H1 (cell line): ENCODE data around the gene EHBP1. TPM values are rescaled to one million over a fixed set of nuclear protein-coding genes. Genes with fewer than 3 reads are reported as not detected.

Source experiments
- CTCF ChIA-PET: fragments of 300-600 bp; sonication (Branson Sonifier 250); formaldehyde crosslinking; loops from one replicate; lab custom pipeline; 2021; ENCODE audit not compliant: partially characterized antibody; lab: Charles Lee
- POLR2A ChIA-PET: fragments of 300-600 bp; sonication (Branson Sonifier 250); formaldehyde crosslinking; loops from one replicate; lab custom pipeline; 2021; ENCODE audit warnings: inconsistent platforms; ENCODE audit not compliant: partially characterized antibody; lab: Charles Lee
- DNase-seq, 2 experiments: peaks; one replicate each; pipeline versions ENCODE4 v3.0.0 to v3.0.0-alpha.2; 2010 to 2022; ENCODE audit warnings: low spot score in 2 of 2, low read depth in 1 of 2, mixed read lengths in 1 of 2
- FAIRE-seq: peaks from 2 replicates; lab custom pipeline; 2011; peaks lifted over from hg19 to GRCh38; lab: Jason Lieb, UNC
- H2AFZ ChIP-seq: 2 replicates; pipeline ENCODE4 v1.8.1; 2012; ENCODE audit warnings: low read length, inconsistent platforms
- H2AK5ac ChIP-seq: 2 replicates; pipeline ENCODE4 v1.6.1; 2013; ENCODE audit warnings: low read depth, low read length
- H2BK120ac ChIP-seq: replicated peaks from 2 replicates; pipeline ENCODE3; 2013; ENCODE audit warnings: low read depth, low read length, inconsistent platforms
- H2BK12ac ChIP-seq: 2 replicates; pipeline ENCODE4 v1.6.1; 2013; ENCODE audit warnings: low read depth, low read length
- H2BK15ac ChIP-seq: 2 replicates; pipeline ENCODE4 v1.6.1; 2013; ENCODE audit warnings: low read length
- H2BK20ac ChIP-seq: 2 replicates; pipeline ENCODE4 v1.6.1; 2013; ENCODE audit warnings: low read length
- H2BK5ac ChIP-seq: 2 replicates; pipeline ENCODE4 v1.6.1; 2013; ENCODE audit warnings: low read depth, low read length
- H3K14ac ChIP-seq: 2 replicates; pipeline ENCODE4 v1.6.1; 2013; ENCODE audit warnings: inconsistent platforms; ENCODE audit not compliant: insufficient read length
- H3K18ac ChIP-seq: 2 replicates; pipeline ENCODE4 v1.6.1; 2013; ENCODE audit warnings: low read length; ENCODE audit errors: extremely low read depth
- H3K23ac ChIP-seq: 2 replicates; pipeline ENCODE4 v1.6.1; 2013; ENCODE audit warnings: inconsistent platforms; ENCODE audit not compliant: insufficient read length
- H3K23me2 ChIP-seq: 2 replicates; pipeline ENCODE4 v1.6.1; 2013; ENCODE audit warnings: low read depth, low read length
- H3K27ac ChIP-seq: 2 replicates; pipeline ENCODE4 v1.6.1; 2011; ENCODE audit warnings: low read depth, low read length, inconsistent platforms
- H3K27me3 ChIP-seq, 4 experiments: replicated peaks in 1 of 4; 1 replicate in 1 of 4; 2 replicates in 3 of 4; pipeline versions ENCODE4 v1.6.1 to v1.8.1; 2011 to 2013; ENCODE audit warnings: low read length in 3 of 4, mild to moderate bottlenecking in 3 of 4, inconsistent platforms in 2 of 4, mixed read lengths in 2 of 4, moderate library complexity in 1 of 4; ENCODE audit not compliant: control insufficient read depth in 3 of 4, insufficient read depth in 3 of 4; ENCODE audit errors: extremely low read depth in 1 of 4
- H3K36me3 ChIP-seq, 4 experiments: 2 replicates each; pipeline versions ENCODE4 v1.6.1 to v1.8.1; 2011 to 2013; ENCODE audit warnings: mild to moderate bottlenecking in 4 of 4, low read length in 3 of 4, moderate library complexity in 2 of 4, control low read depth in 1 of 4, inconsistent platforms in 1 of 4; ENCODE audit not compliant: insufficient read depth in 4 of 4, control insufficient read depth in 2 of 4
- H3K4ac ChIP-seq: replicated peaks from 2 replicates; pipeline ENCODE3; 2013; ENCODE audit warnings: low read length, low read depth, mixed read lengths, inconsistent platforms; ENCODE audit not compliant: insufficient read length
- H3K4me1 ChIP-seq, 4 experiments: replicated peaks in 1 of 4; 1 replicate in 1 of 4; 2 replicates in 3 of 4; pipeline versions ENCODE4 v1.6.1 to v1.8.1; 2011 to 2013; ENCODE audit warnings: low read length in 3 of 4, inconsistent platforms in 2 of 4, mixed read lengths in 1 of 4; ENCODE audit not compliant: insufficient read depth in 4 of 4, control insufficient read depth in 3 of 4
- H3K4me2 ChIP-seq, 2 experiments: 2 replicates each; pipeline versions ENCODE4 v1.6.1 to v1.8.1; 2011 to 2013; ENCODE audit warnings: low read depth in 2 of 2, low read length in 2 of 2, control low read depth in 1 of 2, inconsistent platforms in 1 of 2, mild to moderate bottlenecking in 1 of 2; ENCODE audit not compliant: insufficient read depth in 1 of 2
- H3K4me3 ChIP-seq, 4 experiments: fragments of 200-600, 300-600 bp in 1 of 4; sonication (generic), shearing (Covaris generic), sonication (Bioruptor Twin) in 1 of 4; 2 replicates each; pipeline versions ENCODE4 v1.5.1 to v1.8.1; 2011 to 2016; ENCODE audit warnings: low read length in 4 of 4, low read depth in 3 of 4, control low read depth in 2 of 4, inconsistent platforms in 2 of 4, mild to moderate bottlenecking in 2 of 4, mixed read lengths in 1 of 4, moderate library complexity in 1 of 4; ENCODE audit not compliant: insufficient read depth in 2 of 4; ENCODE audit errors: extremely low read depth in 1 of 4
- H3K56ac ChIP-seq: replicated peaks from 2 replicates; pipeline ENCODE3; 2013; ENCODE audit warnings: low read depth, mild to moderate bottlenecking, mixed read lengths, low read length, inconsistent platforms; ENCODE audit not compliant: insufficient read length
- H3K79me1 ChIP-seq: 2 replicates; pipeline ENCODE4 v1.6.1; 2013; ENCODE audit warnings: low read depth, low read length, control low read depth
- H3K79me2 ChIP-seq, 2 experiments: 2 replicates each; pipeline versions ENCODE4 v1.6.1 to v1.8.1; 2012 to 2013; ENCODE audit warnings: low read length in 2 of 2, mild to moderate bottlenecking in 2 of 2, inconsistent platforms in 1 of 2; ENCODE audit not compliant: insufficient read depth in 2 of 2, control insufficient read depth in 1 of 2
- H3K9ac ChIP-seq, 4 experiments: replicated peaks in 1 of 4; 1 replicate in 1 of 4; 2 replicates in 3 of 4; pipeline versions ENCODE4 v1.6.1 to v1.8.1; 2011 to 2013; ENCODE audit warnings: low read depth in 3 of 4, low read length in 3 of 4, control low read depth in 2 of 4, mild to moderate bottlenecking in 2 of 4, moderate library complexity in 2 of 4, inconsistent platforms in 1 of 4; ENCODE audit errors: extremely low read depth in 1 of 4
- H3K9me3 ChIP-seq, 2 experiments: 2 replicates each; pipeline versions ENCODE4 v1.6.1 to v1.8.1; 2012 to 2013; ENCODE audit warnings: mild to moderate bottlenecking in 2 of 2, moderate library complexity in 2 of 2, control low read depth in 1 of 2, inconsistent platforms in 1 of 2, low read depth in 1 of 2, low read length in 1 of 2, mixed read lengths in 1 of 2; ENCODE audit not compliant: insufficient read depth in 2 of 2
- H4K20me1 ChIP-seq, 2 experiments: replicated peaks in 1 of 2; 2 replicates each; pipeline versions ENCODE3 to v1.8.1; 2011 to 2013; ENCODE audit warnings: inconsistent platforms in 2 of 2, low read length in 2 of 2, mild to moderate bottlenecking in 1 of 2; ENCODE audit not compliant: insufficient read depth in 2 of 2, control insufficient read depth in 1 of 2
- H4K5ac ChIP-seq: 2 replicates; pipeline ENCODE4 v1.6.1; 2013; ENCODE audit warnings: low read length, low read depth, mixed read lengths, inconsistent platforms; ENCODE audit not compliant: insufficient read length
- H4K8ac ChIP-seq: 2 replicates; pipeline ENCODE4 v1.8.0; 2013; ENCODE audit warnings: mild to moderate bottlenecking, moderate library complexity, low read length, inconsistent platforms; ENCODE audit not compliant: insufficient read depth; ENCODE audit errors: extremely low read depth
- H4K91ac ChIP-seq: replicated peaks from 2 replicates; pipeline ENCODE3; 2013; ENCODE audit warnings: low read length, mixed read lengths, inconsistent platforms; ENCODE audit not compliant: insufficient read length
- ATF2 ChIP-seq: IDR thresholded peaks from 2 replicates; pipeline ENCODE4 v1.6.1; 2012; ENCODE audit warnings: low read length, inconsistent platforms
- CBX5 ChIP-seq: fragments of 300-800, 300-1000 bp; sonication (generic); IDR thresholded peaks from 2 replicates; pipeline ENCODE4 v1.7.1; 2016; ENCODE audit warnings: antibody characterized with exemption, low read length, low read depth
- CEBPB ChIP-seq: IDR thresholded peaks from 2 replicates; pipeline ENCODE4 v1.6.1; 2012; ENCODE audit warnings: low read depth, low read length
- CREB1 ChIP-seq: IDR thresholded peaks from 2 replicates; pipeline ENCODE4 v1.6.1; 2012; ENCODE audit warnings: inconsistent platforms
- CTBP2 ChIP-seq: IDR thresholded peaks from 2 replicates; pipeline ENCODE4 v1.7.0; 2011; ENCODE audit warnings: borderline replicate concordance, mild to moderate bottlenecking, moderate library complexity, mixed read lengths, low read length; ENCODE audit not compliant: insufficient read depth, insufficient read length
- GABPA ChIP-seq: IDR thresholded peaks from 2 replicates; pipeline ENCODE4 v1.6.1; 2011; ENCODE audit warnings: mild to moderate bottlenecking, low read length, moderate library complexity, borderline replicate concordance; ENCODE audit not compliant: insufficient read depth
- JUND ChIP-seq: IDR thresholded peaks from 2 replicates; pipeline ENCODE4 v1.6.1; 2011; ENCODE audit warnings: mild to moderate bottlenecking, improper control_type of control experiment, low read length
- KDM1A ChIP-seq: fragments of 200-600, 300-600 bp; sonication (generic); IDR thresholded peaks from 2 replicates; pipeline ENCODE4 v1.7.1; 2016; ENCODE audit warnings: mild to moderate bottlenecking, low read length, borderline replicate concordance
- POLR2AphosphoS5 ChIP-seq: IDR thresholded peaks from 2 replicates; pipeline ENCODE4 v1.6.1; 2011; ENCODE audit warnings: low read depth, low read length
- SP1 ChIP-seq: IDR thresholded peaks from 2 replicates; pipeline ENCODE4 v1.6.1; 2011; ENCODE audit warnings: low read depth, low read length
- TAF1 ChIP-seq: IDR thresholded peaks from 2 replicates; pipeline ENCODE4 v1.6.1; 2011; ENCODE audit warnings: mild to moderate bottlenecking, low read depth, low read length
- TAF7 ChIP-seq: optimal IDR thresholded peaks from 2 replicates; pipeline ENCODE3; 2011; ENCODE audit warnings: low read depth, mild to moderate bottlenecking, inconsistent platforms, low read length, moderate library complexity, borderline replicate concordance
- YY1 ChIP-seq: IDR thresholded peaks from 2 replicates; pipeline ENCODE4 v1.6.1; 2011; ENCODE audit warnings: low read depth, mild to moderate bottlenecking, low read length
- WGBS, 2 experiments: shearing (Covaris generic) in 1 of 2; methylation state at CpG; one replicate each; pipeline versions ENCODE4 v1.1.6 to v1.1.7; 2013 to 2015; ENCODE audit warnings: low lambda C conversion rate in 2 of 2, mixed read lengths in 2 of 2, inconsistent platforms in 1 of 2, low coverage in 1 of 2, missing lambda C conversion rate in 1 of 2; ENCODE audit not compliant: insufficient replicate concordance in 2 of 2, insufficient coverage in 1 of 2, insufficient read length in 1 of 2; ENCODE audit errors: extremely low coverage in 1 of 2, missing lambda C conversion rate in 1 of 2; 5-methylcytosine and 5-hydroxymethylcytosine counted together
- polyA plus RNA-seq, 7 experiments: library from polyadenylated mRNA; depleted of rRNA in 3 of 7; stranded (reverse) in 5 of 7; unstranded in 2 of 7; fragments of >200 nt in 5 of 7; fragments of 200-250 nt in 2 of 7; gene quantifications; 1 replicate in 5 of 7; 2 replicates in 1 of 7; 4 replicates in 1 of 7; pipeline versions ENCODE4 v1.2.1 to v1.2.3, GENCODE V29; 2011 to 2013; ENCODE audit warnings: missing spikeins in 2 of 7, mixed read lengths in 2 of 7
- total RNA-seq: library from RNA; stranded (reverse); fragmentation: NEBNext Ultra II Directional; extraction: Animal tissue kit (Norgen Biotek cat#: 25700); gene quantifications from 2 replicates; pipeline ENCODE4 v1.2.1, GENCODE V29; 2021

Gene EHBP1
- total and polyA plus RNA-seq, 2 of the 8 experiments (the other 6 are each of a cell fraction or from before 2014, with no cell fraction given): 12.0 to 64.1 TPM

- Histone ChIP-seq H3K79me1 (no peaks in the 10 kb centered on the region), H4K5ac (no peak overlapping the region), H3K56ac (no peak overlapping the region), H3K9me3 (no peaks in the 10 kb centered on the region), H3K9ac (no peak overlapping the region), H2BK12ac (no peak overlapping the region), H2AK5ac (no peak overlapping the region), H3K4me1 (no peaks in the 10 kb centered on the region), H3K18ac (no peak overlapping the region), H2BK15ac (no peak overlapping the region), H4K91ac (no peak overlapping the region), H4K20me1 (peaks cover 0 to 3% of the 10 kb centered on the region in 2 experiments), H3K4me2 (no peak overlapping the region), H4K8ac (no peak overlapping the region), H2AFZ (no peak overlapping the region), H3K14ac (no peak overlapping the region), H3K23me2 (no peaks in the 10 kb centered on the region), H2BK20ac (no peak overlapping the region), H2BK5ac (no peak overlapping the region), H3K27me3 (no peaks in the 10 kb centered on the region), H3K4me3 (no peak overlapping the region), H3K4ac (no peak overlapping the region), H3K23ac (no peak overlapping the region), H3K79me2 (peaks cover 0 to 92% of the 10 kb centered on the region in 2 experiments; a peak in 3 of 4 replicates), H3K36me3 (no peaks in the 10 kb centered on the region), H2BK120ac (no peak overlapping the region), H3K27ac (no peak overlapping the region)
- ChIA-PET POLR2A (no interaction called here), CTCF (no interaction called here)
- FAIRE-seq: no peak
- 91% methylated on average over 2 of the region's 2 CpGs; no CpG with 5 or more reads in 1 of the 2 experiments for WGBS, 2 experiments
- no peak for DNase-seq
- TF ChIP-seq YY1 (peak; percentile 67; the same call in 1 of the 2 replicates), JUND (no peak), TAF1 (no peak), TAF7 (no peak), CBX5 (no peak), KDM1A (no peak), ATF2 (no peak), CREB1 (no peak), CTBP2 (no peak), POLR2AphosphoS5 (no peak), CEBPB (peak; percentile 88), SP1 (no peak), GABPA (no peak)
Measured at GRCh38 chr2:62718225-62718822, 12.8 kb downstream of the EHBP1 start.
